ENCODE data around the gene ZNF608.

DNA sequence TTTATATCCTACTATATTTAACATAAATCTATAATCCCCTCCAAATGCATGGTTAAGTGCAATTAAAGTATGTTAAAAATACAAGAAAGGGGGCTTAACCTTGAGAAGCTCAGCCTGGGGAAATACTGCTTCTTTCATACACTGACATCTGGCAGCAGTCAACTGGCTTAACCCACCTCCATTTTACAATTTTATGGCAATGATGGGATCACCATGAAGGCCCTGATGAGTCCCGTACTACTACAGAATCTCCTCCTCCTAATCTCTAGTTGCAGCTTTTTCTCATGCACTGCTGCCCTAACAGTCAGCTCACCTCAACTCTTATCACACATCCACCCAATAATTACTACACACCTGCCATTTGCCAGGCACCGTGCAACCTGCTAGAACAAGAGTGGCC is 40.9 kb downstream of the ZNF608 start:
- TF ChIP-seq, protein P1, sequence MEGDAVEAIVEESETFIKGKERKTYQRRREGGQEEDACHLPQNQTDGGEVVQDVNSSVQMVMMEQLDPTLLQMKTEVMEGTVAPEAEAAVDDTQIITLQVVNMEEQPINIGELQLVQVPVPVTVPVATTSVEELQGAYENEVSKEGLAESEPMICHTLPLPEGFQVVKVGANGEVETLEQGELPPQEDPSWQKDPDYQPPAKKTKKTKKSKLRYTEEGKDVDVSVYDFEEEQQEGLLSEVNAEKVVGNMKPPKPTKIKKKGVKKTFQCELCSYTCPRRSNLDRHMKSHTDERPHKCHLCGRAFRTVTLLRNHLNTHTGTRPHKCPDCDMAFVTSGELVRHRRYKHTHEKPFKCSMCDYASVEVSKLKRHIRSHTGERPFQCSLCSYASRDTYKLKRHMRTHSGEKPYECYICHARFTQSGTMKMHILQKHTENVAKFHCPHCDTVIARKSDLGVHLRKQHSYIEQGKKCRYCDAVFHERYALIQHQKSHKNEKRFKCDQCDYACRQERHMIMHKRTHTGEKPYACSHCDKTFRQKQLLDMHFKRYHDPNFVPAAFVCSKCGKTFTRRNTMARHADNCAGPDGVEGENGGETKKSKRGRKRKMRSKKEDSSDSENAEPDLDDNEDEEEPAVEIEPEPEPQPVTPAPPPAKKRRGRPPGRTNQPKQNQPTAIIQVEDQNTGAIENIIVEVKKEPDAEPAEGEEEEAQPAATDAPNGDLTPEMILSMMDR (IDR thresholded peaks at IDR 0.05) = no peak
- TF ChIP-seq POLR2A (IDR thresholded peaks at IDR 0.05) = no peak
